Kidney epithelial cell (primary cell): ENCODE measurements around the gene TAS2R10. TPM values are rescaled to one million over a fixed set of nuclear protein-coding genes. Genes with fewer than 3 reads are reported as not detected.

Experiments used
- DNase-seq: peaks from one replicate; pipeline ENCODE4 v3.0.0-alpha.2; 2010; ENCODE audit warnings: low read depth
- H3K27me3 ChIP-seq: 2 replicates; pipeline ENCODE4 v1.6.0; 2011; ENCODE audit warnings: low read length; ENCODE audit not compliant: control insufficient read depth, insufficient read depth
- H3K36me3 ChIP-seq: 2 replicates; pipeline ENCODE4 v1.5.1; 2011; ENCODE audit warnings: low read length; ENCODE audit not compliant: control insufficient read depth, insufficient read depth
- H3K4me3 ChIP-seq: 2 replicates; pipeline ENCODE4 v1.5.1; 2011; ENCODE audit warnings: low read depth, mild to moderate bottlenecking, control low read depth, low read length
- total RNA-seq: library from RNA; depleted of rRNA; stranded (reverse); fragments of >200 nt; gene quantifications from 2 replicates; pipeline ENCODE4 v1.2.3, GENCODE V29; 2015
- TF ChIP-seq, protein P1 (sequence below): IDR thresholded peaks from 2 replicates; pipeline ENCODE4 v1.5.1; 2011; ENCODE audit warnings: mild to moderate bottlenecking, moderate library complexity, low read length, control low read depth, inconsistent platforms; ENCODE audit not compliant: insufficient read depth, poor library complexity, severe bottlenecking

Gene TAS2R10
- total RNA-seq: 0.34 and 0.46 TPM in 2 replicates

DNA sequence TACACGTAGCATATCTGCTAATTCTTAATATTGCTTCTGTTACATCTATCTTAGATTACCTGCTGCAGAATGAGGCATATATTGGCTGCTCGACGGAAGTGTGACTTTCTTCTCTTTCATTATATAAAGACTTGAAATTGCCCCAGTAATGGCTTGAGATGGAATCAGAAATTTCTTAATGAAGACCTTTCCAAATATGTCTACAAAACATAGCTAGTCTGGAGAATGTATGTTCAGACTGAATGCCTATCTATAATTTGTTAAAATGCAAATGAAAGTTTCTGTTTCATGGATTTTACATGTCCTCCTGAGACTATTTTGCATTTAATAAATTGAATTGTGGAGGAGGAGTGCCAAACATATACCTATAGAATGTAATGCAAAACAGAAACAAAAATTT is at the start of gene TAS2R10:
TSS of gene TAS2R10 (minus strand) at position 101 of the 400 bp plus-strand sequence. CDS start at position 12, 89 bp downstream.
- no peak for DNase-seq
- H3K4me3 ChIP-seq: no peak within 1 kb of the TSS
- H3K36me3 ChIP-seq: no peaks in the 10 kb centered on the region
- TF ChIP-seq, protein P1, sequence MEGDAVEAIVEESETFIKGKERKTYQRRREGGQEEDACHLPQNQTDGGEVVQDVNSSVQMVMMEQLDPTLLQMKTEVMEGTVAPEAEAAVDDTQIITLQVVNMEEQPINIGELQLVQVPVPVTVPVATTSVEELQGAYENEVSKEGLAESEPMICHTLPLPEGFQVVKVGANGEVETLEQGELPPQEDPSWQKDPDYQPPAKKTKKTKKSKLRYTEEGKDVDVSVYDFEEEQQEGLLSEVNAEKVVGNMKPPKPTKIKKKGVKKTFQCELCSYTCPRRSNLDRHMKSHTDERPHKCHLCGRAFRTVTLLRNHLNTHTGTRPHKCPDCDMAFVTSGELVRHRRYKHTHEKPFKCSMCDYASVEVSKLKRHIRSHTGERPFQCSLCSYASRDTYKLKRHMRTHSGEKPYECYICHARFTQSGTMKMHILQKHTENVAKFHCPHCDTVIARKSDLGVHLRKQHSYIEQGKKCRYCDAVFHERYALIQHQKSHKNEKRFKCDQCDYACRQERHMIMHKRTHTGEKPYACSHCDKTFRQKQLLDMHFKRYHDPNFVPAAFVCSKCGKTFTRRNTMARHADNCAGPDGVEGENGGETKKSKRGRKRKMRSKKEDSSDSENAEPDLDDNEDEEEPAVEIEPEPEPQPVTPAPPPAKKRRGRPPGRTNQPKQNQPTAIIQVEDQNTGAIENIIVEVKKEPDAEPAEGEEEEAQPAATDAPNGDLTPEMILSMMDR: no peak
- H3K27me3 ChIP-seq: no peaks in the 10 kb centered on the region

GRCh38 chr12:10873378-10873777 is 47.2 kb upstream of the TAS2R10 start:
- no peaks in the 10 kb centered on the region for H3K27me3 ChIP-seq
- no peak for DNase-seq
- H3K4me3 ChIP-seq: no peak overlapping the region
- TF ChIP-seq, protein P1: no peak
- H3K36me3 ChIP-seq: no peaks in the 10 kb centered on the region

DNA sequence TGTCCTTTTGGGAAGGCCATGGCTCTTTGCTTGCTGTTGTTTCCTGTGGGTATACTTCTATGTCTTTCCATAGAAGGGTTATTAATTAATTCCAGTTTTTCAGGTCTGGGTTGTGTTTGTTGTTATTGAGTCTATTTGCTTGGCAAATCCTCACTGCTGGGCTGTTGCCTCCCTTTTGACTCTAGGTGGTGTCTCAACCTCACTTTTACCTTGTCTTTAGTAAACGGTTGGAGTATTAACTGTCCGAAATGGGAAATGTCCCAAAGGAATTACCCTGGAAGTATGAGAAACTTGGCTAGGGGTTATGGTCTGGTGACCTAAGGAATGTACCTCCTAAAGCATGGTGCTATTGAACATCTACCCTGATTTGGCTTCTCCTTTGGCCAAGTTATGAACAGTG is 41.2 kb upstream of the TAS2R10 start:
- Histone ChIP-seq H3K4me3 (no peak overlapping the region), H3K36me3 (no peaks in the 10 kb centered on the region), H3K27me3 (no peaks in the 10 kb centered on the region)
- DNase-seq: peak; percentile 4
- TF ChIP-seq, protein P1: peak; percentile 26

DNA sequence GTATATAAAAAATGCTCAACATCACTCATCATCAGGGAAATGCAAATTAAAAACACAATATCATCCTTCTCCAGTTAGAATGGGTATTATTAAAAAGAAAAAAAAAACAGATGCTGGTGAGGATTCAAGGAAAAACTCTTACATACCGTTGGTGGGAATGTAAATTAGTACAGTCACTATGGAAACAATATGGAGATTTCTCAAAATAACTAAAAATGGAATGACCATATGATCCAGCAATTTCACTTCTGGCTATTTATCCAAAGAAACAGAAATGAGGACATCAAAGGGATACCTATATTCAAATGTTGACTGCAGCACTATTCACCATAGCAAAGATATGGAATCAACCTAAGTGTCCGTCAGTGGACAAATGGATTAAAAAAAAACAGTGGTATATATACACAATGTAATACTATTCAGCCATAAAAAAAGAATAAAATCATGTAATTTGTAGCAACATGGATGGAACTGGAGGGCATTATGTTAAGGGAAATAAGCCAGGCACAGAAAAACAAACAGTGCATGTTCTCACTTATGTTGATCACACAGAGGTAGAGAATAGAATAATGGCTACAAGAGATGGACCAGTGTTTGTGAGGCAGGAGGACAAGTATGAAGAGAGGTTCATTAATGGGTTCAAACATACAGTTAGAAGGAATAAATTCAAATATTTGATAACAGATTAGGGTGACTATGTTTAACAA is 37.5 kb upstream of the TAS2R10 start:
- Histone ChIP-seq H3K4me3 (no peak overlapping the region), H3K36me3 (no peaks in the 10 kb centered on the region), H3K27me3 (no peaks in the 10 kb centered on the region)
- TF ChIP-seq, protein P1: no peak
- DNase-seq: no peak

DNA sequence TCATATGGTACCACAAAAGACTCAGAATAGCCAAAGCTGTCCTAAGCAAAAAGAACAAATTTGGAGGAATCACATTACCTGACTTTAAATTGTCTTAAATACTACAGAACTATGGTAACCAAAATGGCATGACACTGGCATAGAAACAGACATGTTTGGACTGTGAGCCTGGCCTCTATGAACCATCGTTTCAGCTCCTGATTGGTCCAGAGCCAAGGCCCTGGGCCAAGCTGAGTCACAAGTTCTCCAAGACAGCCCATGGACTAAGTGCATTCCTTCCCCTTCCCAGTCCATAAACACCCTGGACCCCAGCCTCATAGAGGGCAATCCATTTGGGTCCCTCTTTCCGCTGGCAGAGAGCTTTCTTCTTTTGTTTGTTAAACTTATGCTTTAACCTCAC is 35.2 kb upstream of the TAS2R10 start:
- Histone ChIP-seq H3K4me3 (no peak overlapping the region), H3K27me3 (no peaks in the 10 kb centered on the region), H3K36me3 (no peaks in the 10 kb centered on the region)
- DNase-seq: no peak
- TF ChIP-seq, protein P1: no peak

DNA sequence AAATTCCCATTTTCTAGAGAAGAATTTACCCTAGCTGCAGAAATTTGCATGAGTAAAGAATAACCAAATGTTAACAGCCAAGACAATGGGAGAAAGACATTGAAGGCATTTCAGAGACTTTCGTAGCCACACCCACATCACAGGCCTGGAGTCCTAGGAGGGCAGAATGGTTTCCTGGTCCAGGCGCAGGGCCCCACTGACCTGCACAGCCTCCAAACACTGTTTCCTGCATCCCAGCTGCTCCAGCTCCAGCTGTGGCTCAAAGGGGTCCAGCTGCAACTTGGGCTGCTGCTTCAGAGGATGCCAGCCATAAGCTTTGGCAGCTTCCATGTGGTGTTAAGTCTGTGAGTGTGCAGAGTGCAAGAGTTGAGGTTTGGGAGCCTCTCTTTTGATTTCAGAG is 29.6 kb upstream of the TAS2R10 start:
- Histone ChIP-seq H3K27me3 (no peaks in the 10 kb centered on the region), H3K4me3 (no peak overlapping the region), H3K36me3 (no peaks in the 10 kb centered on the region)
- no peak for DNase-seq
- TF ChIP-seq, protein P1: no peak
